Vagina (tissue), 2 donors: ENCODE measurements around the gene KIF1A. TPM values are rescaled to one million over a fixed set of nuclear protein-coding genes. Genes with fewer than 3 reads are reported as not detected.

Experiments used
- DNase-seq, 2 donors: peaks; one replicate each; pipeline ENCODE4 v3.0.0-alpha.2; 2017; ENCODE audit errors: extremely low spot score in 2 of 2
- H3K27ac ChIP-seq: fragments of 200-600 bp; sonication (generic); one replicate; pipeline ENCODE4 v1.5.1; 2019
- H3K27me3 ChIP-seq: fragments of 200-600 bp; sonication (generic); one replicate; pipeline ENCODE4 v1.5.1; 2019
- H3K36me3 ChIP-seq, 2 donors: fragments of 200-600 bp; sonication (generic); one replicate each; pipeline ENCODE4 v1.5.1; 2017 to 2019
- H3K4me1 ChIP-seq: fragments of 200-600 bp; sonication (generic); one replicate; pipeline ENCODE4 v1.5.1; 2019
- H3K4me3 ChIP-seq, 2 donors: fragments of 200-600 bp; sonication (generic); 1 replicate in 1 of 2; 2 replicates in 1 of 2; pipeline ENCODE4 v1.5.1; 2016 to 2019
- H3K9me3 ChIP-seq: fragments of 200-600 bp; sonication (generic); one replicate; pipeline ENCODE4 v1.5.1; 2019
- POLR2A ChIP-seq, 2 donors: fragments of 450-650 bp; IDR thresholded peaks; one replicate each; pipeline ENCODE4 v1.6.1; 2017; ENCODE audit warnings: antibody characterized with exemption in 2 of 2, mild to moderate bottlenecking in 2 of 2, moderate library complexity in 2 of 2
- POLR2AphosphoS5 ChIP-seq, 2 donors: sonication (generic); formaldehyde crosslinking; IDR thresholded peaks; one replicate each; pipeline ENCODE4 v1.9.0; 2017; ENCODE audit warnings: antibody characterized with exemption in 2 of 2, mild to moderate bottlenecking in 2 of 2, low read depth in 1 of 2; ENCODE audit not compliant: insufficient read depth in 1 of 2
- intact Hi-C: fragments of 100-400 bp; cut with DNase I; formaldehyde crosslinking; loops from one replicate; pipeline ENCODE4 v1.15.1; 2023
- total RNA-seq: library from RNA; depleted of rRNA; stranded (reverse); fragments of >200 nt; gene quantifications from one replicate; pipeline ENCODE4 v1.2.3, GENCODE V29; 2016
- TF ChIP-seq, protein P1 (sequence below), 3 experiments: fragments of 450-650 bp in 2 of 3; fragments of 200-600 bp in 1 of 3; sonication (generic) in 1 of 3; IDR thresholded peaks; one replicate each; pipeline ENCODE4 v1.5.1; 2017 to 2019; ENCODE audit warnings: antibody characterized with exemption in 3 of 3, mild to moderate bottlenecking in 2 of 3, moderate library complexity in 2 of 3

The KIF1A gene
- total RNA-seq, 1 donor from 2014 or later, result 6.1 TPM

DNA sequence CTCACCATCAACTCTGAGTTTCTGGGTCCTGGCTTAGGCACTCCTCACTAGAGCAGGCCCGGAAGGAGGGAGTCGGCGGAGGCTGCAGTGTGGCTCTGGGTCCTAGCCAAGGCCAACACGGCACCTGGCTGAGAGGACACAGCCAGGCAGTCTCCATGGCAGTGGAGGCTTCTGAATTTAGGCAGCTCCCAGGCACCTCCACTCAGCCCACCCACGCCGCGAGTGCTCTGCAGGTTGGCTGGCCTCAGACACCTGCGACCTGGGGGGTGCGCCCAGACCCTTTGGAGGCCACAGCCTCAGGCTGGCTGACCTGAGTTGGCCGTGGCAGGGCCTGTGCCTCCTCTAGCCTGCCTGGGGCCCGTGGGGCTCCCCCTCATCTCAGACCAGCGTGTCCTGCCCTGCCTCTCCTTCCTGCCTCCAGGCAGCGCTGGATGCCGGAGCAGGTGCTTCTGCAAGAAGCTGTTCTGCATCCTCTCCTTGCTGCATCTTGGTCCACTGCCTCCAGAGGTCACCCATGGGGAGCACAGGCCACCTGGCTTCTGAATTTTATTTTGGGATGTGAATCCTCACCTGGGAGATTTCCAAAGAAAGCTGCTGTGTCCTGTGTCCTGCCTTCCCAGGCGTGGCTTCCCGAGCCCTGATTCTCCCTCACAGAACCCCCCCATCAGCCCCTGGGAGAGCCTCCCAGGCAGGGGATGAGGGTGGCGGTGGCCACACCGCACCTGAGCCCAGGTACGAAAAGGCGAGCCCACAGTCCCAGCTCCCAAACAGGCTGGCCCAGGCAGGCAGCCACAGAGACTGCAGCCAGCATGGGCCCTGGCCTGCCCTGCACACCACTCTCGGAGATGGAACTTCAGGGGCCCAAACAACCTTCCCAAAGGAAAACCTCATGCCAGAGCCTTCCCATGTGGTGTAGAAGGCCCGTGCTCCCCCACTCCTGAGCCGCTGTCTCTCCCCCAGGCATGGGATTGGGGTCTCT, 105.0 kb downstream of the KIF1A start:
- TF ChIP-seq POLR2AphosphoS5 (IDR thresholded peaks at IDR 0.05; ENCODE audit: insufficient read depth in 1 of 2, low read depth in 1 of 2) (no peak), POLR2A (IDR thresholded peaks at IDR 0.05) (no peak)
- TF ChIP-seq, protein P1, sequence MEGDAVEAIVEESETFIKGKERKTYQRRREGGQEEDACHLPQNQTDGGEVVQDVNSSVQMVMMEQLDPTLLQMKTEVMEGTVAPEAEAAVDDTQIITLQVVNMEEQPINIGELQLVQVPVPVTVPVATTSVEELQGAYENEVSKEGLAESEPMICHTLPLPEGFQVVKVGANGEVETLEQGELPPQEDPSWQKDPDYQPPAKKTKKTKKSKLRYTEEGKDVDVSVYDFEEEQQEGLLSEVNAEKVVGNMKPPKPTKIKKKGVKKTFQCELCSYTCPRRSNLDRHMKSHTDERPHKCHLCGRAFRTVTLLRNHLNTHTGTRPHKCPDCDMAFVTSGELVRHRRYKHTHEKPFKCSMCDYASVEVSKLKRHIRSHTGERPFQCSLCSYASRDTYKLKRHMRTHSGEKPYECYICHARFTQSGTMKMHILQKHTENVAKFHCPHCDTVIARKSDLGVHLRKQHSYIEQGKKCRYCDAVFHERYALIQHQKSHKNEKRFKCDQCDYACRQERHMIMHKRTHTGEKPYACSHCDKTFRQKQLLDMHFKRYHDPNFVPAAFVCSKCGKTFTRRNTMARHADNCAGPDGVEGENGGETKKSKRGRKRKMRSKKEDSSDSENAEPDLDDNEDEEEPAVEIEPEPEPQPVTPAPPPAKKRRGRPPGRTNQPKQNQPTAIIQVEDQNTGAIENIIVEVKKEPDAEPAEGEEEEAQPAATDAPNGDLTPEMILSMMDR (IDR thresholded peaks at IDR 0.05), result no peak
- Histone ChIP-seq H3K36me3 (no peaks in the 10 kb centered on the region), H3K9me3 (no peaks in the 10 kb centered on the region), H3K27ac (no peak overlapping the region), H3K4me1 (no peaks in the 10 kb centered on the region), H3K4me3 (no peak overlapping the region), H3K27me3 (no peaks in the 10 kb centered on the region)
- intact Hi-C loops, result no loop called here
- no peak for DNase-seq

DNA sequence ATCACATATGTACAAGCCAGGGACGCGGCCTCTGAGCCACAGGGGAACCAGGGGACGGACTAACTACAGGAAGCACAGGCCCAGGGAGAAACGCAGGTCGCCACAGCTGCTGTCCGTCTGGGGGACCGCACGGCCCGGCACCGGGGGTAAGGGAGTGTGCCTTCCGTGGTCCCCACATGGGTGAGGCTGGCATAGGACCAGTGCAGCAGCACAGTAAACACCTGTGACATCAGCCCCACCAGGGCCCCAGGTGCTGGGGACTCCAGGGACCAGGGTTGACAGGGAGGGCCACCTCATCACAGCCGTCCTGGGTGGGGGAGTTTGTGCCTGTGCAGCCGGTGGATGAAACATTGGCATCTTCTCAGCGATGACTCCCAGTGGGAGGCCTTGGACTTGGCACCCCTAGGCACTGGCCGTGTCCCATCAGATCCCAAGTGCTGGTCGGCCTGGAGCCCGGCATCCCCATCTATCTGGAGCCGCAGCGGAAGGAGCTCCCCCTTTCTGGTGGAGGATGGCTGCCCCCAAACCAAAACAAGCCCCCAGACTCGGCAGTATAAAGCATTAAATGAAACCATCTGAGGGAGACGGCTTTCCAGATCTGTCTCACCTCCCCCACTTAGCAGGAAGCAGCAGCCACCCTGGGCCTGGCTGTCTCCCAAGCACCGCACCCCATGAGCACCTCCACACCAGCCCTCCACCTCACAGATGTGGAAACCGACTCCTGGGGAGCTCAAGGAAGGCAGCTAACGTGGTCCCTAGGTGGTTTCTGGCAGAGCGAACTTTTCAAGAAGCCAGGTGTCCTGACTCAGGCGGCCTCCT, 105.9 kb downstream of the KIF1A start:
- Histone ChIP-seq H3K4me3 (no peak overlapping the region), H3K4me1 (no peaks in the 10 kb centered on the region), H3K9me3 (no peaks in the 10 kb centered on the region), H3K36me3 (no peaks in the 10 kb centered on the region), H3K27me3 (no peaks in the 10 kb centered on the region), H3K27ac (no peak overlapping the region)
- intact Hi-C loops, result no loop called here
- TF ChIP-seq, protein P1 (IDR thresholded peaks at IDR 0.05), result no peak
- TF ChIP-seq POLR2AphosphoS5 (IDR thresholded peaks at IDR 0.05; ENCODE audit: insufficient read depth in 1 of 2, low read depth in 1 of 2) (no peak), POLR2A (IDR thresholded peaks at IDR 0.05) (no peak)
- DNase-seq, result no peak

DNA sequence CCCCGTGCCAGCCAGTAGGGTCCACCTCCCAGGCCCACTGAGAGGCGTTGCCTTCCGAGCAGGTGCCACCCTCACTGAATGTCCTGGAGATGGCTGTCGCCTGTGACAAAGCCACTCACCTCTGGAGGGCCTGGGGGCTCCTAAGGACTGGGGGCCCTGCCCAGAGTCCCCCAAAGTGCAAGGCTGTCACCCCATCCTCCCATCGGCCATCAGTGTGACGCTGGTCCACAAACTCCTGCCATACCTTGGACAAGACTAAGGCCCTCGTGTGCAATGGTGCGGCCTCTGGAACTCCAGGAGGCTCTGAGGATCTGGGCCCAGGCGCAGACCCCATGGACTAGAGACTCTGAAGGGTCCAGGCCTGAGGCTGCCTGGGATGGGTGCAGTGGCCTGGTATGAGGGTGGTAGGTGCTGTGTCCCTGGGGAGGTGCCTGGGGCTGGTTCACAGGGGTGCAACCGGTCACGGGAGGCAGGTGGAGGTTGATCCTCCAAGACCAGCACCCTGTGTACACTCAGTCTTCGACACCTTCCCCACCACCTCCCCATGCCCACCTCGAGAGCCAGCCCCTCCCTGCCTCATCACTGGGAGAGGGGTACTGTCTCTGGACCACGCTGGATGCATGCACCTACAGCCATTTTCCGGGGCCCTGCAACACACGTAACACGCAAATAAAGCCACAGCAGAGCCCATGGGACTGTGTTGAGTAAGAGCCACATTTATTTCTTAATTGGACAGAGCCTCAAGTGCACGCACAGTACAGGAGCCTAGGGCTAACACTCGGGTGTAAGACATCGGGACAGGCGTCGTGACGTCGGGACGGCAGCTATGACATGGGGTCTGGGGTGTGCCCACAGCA, 106.7 kb downstream of the KIF1A start:
- DNase-seq, result no peak
- Histone ChIP-seq H3K4me1 (no peaks in the 10 kb centered on the region), H3K9me3 (no peaks in the 10 kb centered on the region), H3K4me3 (no peak overlapping the region), H3K27ac (no peak overlapping the region), H3K27me3 (no peaks in the 10 kb centered on the region), H3K36me3 (no peaks in the 10 kb centered on the region)
- intact Hi-C loops, result no loop called here
- TF ChIP-seq, protein P1 (IDR thresholded peaks at IDR 0.05), result no peak
- TF ChIP-seq POLR2A (IDR thresholded peaks at IDR 0.05), result no peak
- TF ChIP-seq POLR2AphosphoS5 (IDR thresholded peaks at IDR 0.05; ENCODE audit: insufficient read depth in 1 of 2, low read depth in 1 of 2), result no peak

DNA sequence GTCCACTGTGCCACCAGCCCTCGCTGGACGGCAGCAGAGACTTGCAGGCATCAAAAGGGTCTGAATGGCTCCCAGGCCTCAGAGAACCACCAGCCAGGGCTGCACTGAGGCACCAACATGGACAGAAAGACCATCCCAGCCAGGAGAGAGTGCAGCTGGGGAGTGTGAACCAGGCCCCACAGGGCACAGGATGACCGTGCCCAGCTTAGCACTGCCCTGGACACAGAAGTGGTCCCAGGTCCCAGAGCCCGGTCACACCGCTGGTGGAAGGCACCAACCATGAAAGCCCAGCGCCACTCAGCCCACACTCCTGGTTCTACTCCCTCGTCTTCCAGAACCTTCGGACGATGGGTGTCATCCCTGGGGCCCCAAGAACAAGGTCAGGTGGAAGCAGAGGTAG, 107.9 kb downstream of the KIF1A start:
- DNase-seq, result no peak
- intact Hi-C loops, result no loop called here
- Histone ChIP-seq H3K27ac (no peak overlapping the region), H3K4me3 (no peak overlapping the region), H3K9me3 (no peaks in the 10 kb centered on the region), H3K27me3 (no peaks in the 10 kb centered on the region), H3K4me1 (no peaks in the 10 kb centered on the region), H3K36me3 (no peaks in the 10 kb centered on the region)
- TF ChIP-seq, protein P1 (IDR thresholded peaks at IDR 0.05), result no peak
- TF ChIP-seq POLR2AphosphoS5 (IDR thresholded peaks at IDR 0.05; ENCODE audit: insufficient read depth in 1 of 2, low read depth in 1 of 2) (no peak), POLR2A (IDR thresholded peaks at IDR 0.05) (no peak)
